H9 (cell line): Measurements from ENCODE around the gene SLC35G6. TPM values are rescaled to one million over a fixed set of nuclear protein-coding genes. Genes with fewer than 3 reads are reported as not detected.

Source experiments
- DNase-seq: peaks from one replicate; pipeline ENCODE4 v3.0.0-alpha.2; 2017
- H2AFZ ChIP-seq: one replicate; pipeline ENCODE4 v1.6.1; 2013; ENCODE audit warnings: mild to moderate bottlenecking, low read length, control low read depth, moderate library complexity
- H2AK5ac ChIP-seq: 2 replicates; pipeline ENCODE4 v1.6.1; 2013; ENCODE audit warnings: low read length, control low read depth, mixed read lengths; ENCODE audit not compliant: insufficient read length
- H2BK120ac ChIP-seq: one replicate; pipeline ENCODE4 v1.6.1; 2013; ENCODE audit warnings: low read depth, mild to moderate bottlenecking, low read length, control low read depth, inconsistent platforms; ENCODE audit not compliant: poor library complexity, severe bottlenecking
- H2BK12ac ChIP-seq: 2 replicates; pipeline ENCODE4 v1.6.1; 2013; ENCODE audit warnings: low read length, control low read depth, mixed read lengths, low read depth; ENCODE audit not compliant: insufficient read length
- H2BK15ac ChIP-seq: 2 replicates; pipeline ENCODE4 v1.6.1; 2013; ENCODE audit warnings: low read depth, low read length, control low read depth
- H2BK20ac ChIP-seq: one replicate; pipeline ENCODE4 v1.6.1; 2013; ENCODE audit warnings: low read depth, mild to moderate bottlenecking, low read length, control low read depth, inconsistent platforms; ENCODE audit not compliant: poor library complexity, severe bottlenecking
- H2BK5ac ChIP-seq: 2 replicates; pipeline ENCODE4 v1.6.1; 2013; ENCODE audit warnings: low read length, control low read depth, mixed read lengths; ENCODE audit not compliant: insufficient read length
- H3K14ac ChIP-seq: 2 replicates; pipeline ENCODE4 v1.6.1; 2013; ENCODE audit warnings: low read length, control low read depth; ENCODE audit not compliant: insufficient read depth
- H3K18ac ChIP-seq: 2 replicates; pipeline ENCODE4 v1.6.1; 2013; ENCODE audit warnings: low read depth, mild to moderate bottlenecking, mixed read lengths, low read length, control low read depth; ENCODE audit not compliant: insufficient read length
- H3K23ac ChIP-seq: 2 replicates; pipeline ENCODE4 v1.6.1; 2013; ENCODE audit warnings: low read length, control low read depth, mixed read lengths, low read depth; ENCODE audit not compliant: insufficient read length
- H3K23me2 ChIP-seq: 2 replicates; pipeline ENCODE4 v1.6.1; 2013; ENCODE audit warnings: low read depth, mild to moderate bottlenecking, mixed read lengths, low read length, control low read depth; ENCODE audit not compliant: insufficient read length, poor library complexity, severe bottlenecking
- H3K27ac ChIP-seq: 2 replicates; pipeline ENCODE4 v1.5.1; 2013; ENCODE audit warnings: low read length, control low read depth, mixed read lengths, low read depth; ENCODE audit not compliant: insufficient read length
- H3K27me3 ChIP-seq: 2 replicates; pipeline ENCODE4 v1.6.1; 2013; ENCODE audit warnings: low read length, control low read depth, inconsistent platforms; ENCODE audit not compliant: insufficient read depth
- H3K4ac ChIP-seq: 2 replicates; pipeline ENCODE4 v1.6.1; 2013; ENCODE audit warnings: low read depth, mild to moderate bottlenecking, control low read depth, inconsistent platforms, low read length, moderate library complexity
- H3K4me1 ChIP-seq: 2 replicates; pipeline ENCODE4 v1.6.1; 2013; ENCODE audit warnings: low read length, control low read depth, inconsistent platforms; ENCODE audit not compliant: insufficient read depth
- H3K4me2 ChIP-seq: 2 replicates; pipeline ENCODE4 v1.6.1; 2013; ENCODE audit warnings: low read length, control low read depth, mixed read lengths; ENCODE audit not compliant: insufficient read length, insufficient read depth
- H3K56ac ChIP-seq: 2 replicates; pipeline ENCODE4 v1.6.1; 2013; ENCODE audit warnings: low read depth, mild to moderate bottlenecking, mixed read lengths, low read length, control low read depth; ENCODE audit not compliant: insufficient read length
- H3K79me1 ChIP-seq: 2 replicates; pipeline ENCODE4 v1.6.1; 2013; ENCODE audit warnings: low read depth, mild to moderate bottlenecking, moderate library complexity, low read length, control low read depth, inconsistent platforms; ENCODE audit not compliant: insufficient read depth, poor library complexity, severe bottlenecking
- H3K79me2 ChIP-seq: 2 replicates; pipeline ENCODE4 v1.6.1; 2013; ENCODE audit warnings: low read length, control low read depth, inconsistent platforms; ENCODE audit not compliant: insufficient read depth
- H3K9ac ChIP-seq: 2 replicates; pipeline ENCODE4 v1.6.1; 2013; ENCODE audit warnings: low read length, control low read depth, mixed read lengths; ENCODE audit not compliant: insufficient read length; ENCODE audit errors: extremely low read depth
- H3K9me3 ChIP-seq: one replicate; pipeline ENCODE4 v1.6.1; 2013; ENCODE audit warnings: low read depth, low read length, inconsistent platforms; ENCODE audit not compliant: control insufficient read depth
- H3T11ph ChIP-seq: one replicate; pipeline ENCODE4 v1.6.1; 2013; ENCODE audit warnings: mild to moderate bottlenecking, low read length, control low read depth, inconsistent platforms
- H4K20me1 ChIP-seq: one replicate; pipeline ENCODE4 v1.6.1; 2013; ENCODE audit not compliant: control insufficient read depth, insufficient read length, insufficient read depth
- H4K5ac ChIP-seq: 2 replicates; pipeline ENCODE4 v1.6.1; 2013; ENCODE audit warnings: low read depth, mild to moderate bottlenecking, mixed read lengths, low read length, control low read depth; ENCODE audit not compliant: insufficient read length
- H4K8ac ChIP-seq: replicated peaks from 2 replicates; pipeline ENCODE4 v1.6.1; 2013; ENCODE audit warnings: low read length, control low read depth, mixed read lengths, low read depth; ENCODE audit not compliant: insufficient read length
- H4K91ac ChIP-seq: 2 replicates; pipeline ENCODE4 v1.6.1; 2013; ENCODE audit warnings: low read depth, mild to moderate bottlenecking, moderate library complexity, mixed read lengths, low read length, control low read depth; ENCODE audit not compliant: insufficient read length
- H3K27ac Mint-ChIP-seq, 3 experiments: 2 replicates in 2 of 3; 3 replicates in 1 of 3; pipeline ENCODE4 v1.8.0; 2020 to 2021; ENCODE audit warnings: mixed read lengths in 3 of 3, mild to moderate bottlenecking in 1 of 3, moderate library complexity in 1 of 3
- H3K27me3 Mint-ChIP-seq: 2 replicates; pipeline ENCODE4 v1.8.0; 2021; ENCODE audit warnings: low read depth, mild to moderate bottlenecking, moderate library complexity, mixed read lengths
- H3K36me3 Mint-ChIP-seq, 3 experiments: 2 replicates in 2 of 3; 3 replicates in 1 of 3; pipeline ENCODE4 v1.8.0; 2020 to 2021; ENCODE audit warnings: low read depth in 3 of 3, mixed read lengths in 3 of 3; ENCODE audit not compliant: insufficient read depth in 1 of 3
- H3K4me1 Mint-ChIP-seq, 2 experiments: 2 replicates each; pipeline ENCODE4 v1.8.0; 2020; ENCODE audit warnings: mixed read lengths in 2 of 2
- H3K4me3 Mint-ChIP-seq, 2 experiments: 2 replicates in 1 of 2; 3 replicates in 1 of 2; pipeline ENCODE4 v1.8.0; 2020 to 2021; ENCODE audit warnings: mild to moderate bottlenecking in 2 of 2, mixed read lengths in 2 of 2, moderate library complexity in 1 of 2
- H3K9me3 Mint-ChIP-seq, 2 experiments: 2 replicates in 1 of 2; 3 replicates in 1 of 2; pipeline ENCODE4 v1.8.0; 2020; ENCODE audit warnings: mild to moderate bottlenecking in 2 of 2, mixed read lengths in 2 of 2, moderate library complexity in 1 of 2
- WGBS: extraction: QIAGEN DNeasy Blood & Tissue Kit; methylation state at CpG from one replicate; pipeline ENCODE4 v1.1.7; 2013; ENCODE audit warnings: missing lambda C conversion rate, low lambda C conversion rate, mixed read lengths; ENCODE audit not compliant: insufficient read length; ENCODE audit errors: extremely low coverage; 5-methylcytosine and 5-hydroxymethylcytosine counted together
- total RNA-seq: library from RNA; stranded (reverse); gene quantifications from 2 replicates; pipeline ENCODE4 v1.2.1, GENCODE V29; 2021
- TF ChIP-seq, protein P1 (sequence below): fragments of 200-600 bp; sonication (generic); conservative IDR thresholded peaks from 3 replicates; pipeline ENCODE4 v1.8.0; 2021; ENCODE audit warnings: antibody characterized with exemption, mild to moderate bottlenecking

The SLC35G6 gene
- total RNA-seq, 1 experiment from 2014 or later: not detected

DNA sequence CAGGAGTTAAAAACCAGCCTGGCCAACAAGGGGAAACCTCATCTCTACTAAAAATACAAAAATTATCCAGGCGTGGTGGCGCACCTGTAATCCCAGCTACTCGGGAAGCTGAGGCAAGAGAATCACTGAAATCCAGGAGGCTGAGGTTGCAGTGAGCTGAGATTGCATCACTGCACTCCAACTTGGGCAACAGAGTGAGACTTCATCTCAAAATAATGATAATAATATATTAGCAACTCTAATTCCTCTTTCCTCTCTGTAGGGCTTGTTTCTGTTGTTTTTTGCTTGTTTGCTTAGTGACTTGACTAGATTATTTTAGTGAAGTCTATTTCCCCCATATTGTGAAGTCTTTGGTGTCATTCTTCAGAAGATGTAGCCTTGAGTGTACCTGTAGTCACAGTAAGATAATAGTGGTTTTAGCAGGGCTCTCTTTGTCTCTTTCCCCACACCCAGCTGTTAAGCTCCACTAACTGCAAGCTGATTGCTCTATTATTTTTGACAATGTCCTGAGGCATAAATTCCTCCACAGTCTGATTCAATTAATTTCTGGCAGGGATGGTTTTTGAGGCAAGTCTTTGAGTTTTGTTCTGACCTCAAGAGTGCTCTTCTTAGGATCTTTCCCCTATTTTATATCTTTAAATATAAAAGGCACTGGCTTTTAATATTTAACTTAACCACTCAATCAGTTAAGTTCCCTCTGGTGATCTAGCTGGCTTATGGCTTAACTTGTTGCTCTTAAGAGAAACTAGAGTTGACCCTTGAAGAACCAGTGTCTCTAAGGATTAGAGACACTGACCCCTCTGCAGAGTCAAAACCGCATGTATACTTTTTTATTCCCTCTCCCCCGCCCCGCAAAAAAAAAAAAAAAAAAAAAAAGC, 49.0 kb downstream of the SLC35G6 start:
- H3K27ac Mint-ChIP-seq: no peak overlapping the region

More for the DNA sequence above, 49.0 kb downstream of the SLC35G6 start:
- no peak overlapping the region for H4K5ac ChIP-seq
- H3K4ac ChIP-seq: no peak overlapping the region
- no peak overlapping the region for H2BK5ac ChIP-seq
- no peaks in the 10 kb centered on the region for H3K9me3 ChIP-seq
- no peak overlapping the region for H2BK120ac ChIP-seq
- no peak overlapping the region for H3K27ac ChIP-seq
- no peak overlapping the region for H3K14ac ChIP-seq
- H2BK12ac ChIP-seq: no peak overlapping the region
- H3K18ac ChIP-seq: no peak overlapping the region
- no peak overlapping the region for H2AFZ ChIP-seq
- H3K23ac ChIP-seq: no peak overlapping the region
- Mint-ChIP-seq H3K36me3 (peaks cover 6 to 11% (median 9%) of the 10 kb centered on the region in 3 experiments; a peak in 6 of 7 replicates), H3K9me3 (peaks cover 27 to 32% of the 10 kb centered on the region in 2 experiments), H3K4me3 (no peak overlapping the region), H3K4me1 (no peaks in the 10 kb centered on the region), H3K27me3 (peaks cover 8% of the 10 kb centered on the region)
- TF ChIP-seq, protein P1, sequence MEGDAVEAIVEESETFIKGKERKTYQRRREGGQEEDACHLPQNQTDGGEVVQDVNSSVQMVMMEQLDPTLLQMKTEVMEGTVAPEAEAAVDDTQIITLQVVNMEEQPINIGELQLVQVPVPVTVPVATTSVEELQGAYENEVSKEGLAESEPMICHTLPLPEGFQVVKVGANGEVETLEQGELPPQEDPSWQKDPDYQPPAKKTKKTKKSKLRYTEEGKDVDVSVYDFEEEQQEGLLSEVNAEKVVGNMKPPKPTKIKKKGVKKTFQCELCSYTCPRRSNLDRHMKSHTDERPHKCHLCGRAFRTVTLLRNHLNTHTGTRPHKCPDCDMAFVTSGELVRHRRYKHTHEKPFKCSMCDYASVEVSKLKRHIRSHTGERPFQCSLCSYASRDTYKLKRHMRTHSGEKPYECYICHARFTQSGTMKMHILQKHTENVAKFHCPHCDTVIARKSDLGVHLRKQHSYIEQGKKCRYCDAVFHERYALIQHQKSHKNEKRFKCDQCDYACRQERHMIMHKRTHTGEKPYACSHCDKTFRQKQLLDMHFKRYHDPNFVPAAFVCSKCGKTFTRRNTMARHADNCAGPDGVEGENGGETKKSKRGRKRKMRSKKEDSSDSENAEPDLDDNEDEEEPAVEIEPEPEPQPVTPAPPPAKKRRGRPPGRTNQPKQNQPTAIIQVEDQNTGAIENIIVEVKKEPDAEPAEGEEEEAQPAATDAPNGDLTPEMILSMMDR: no peak
- no peak overlapping the region for H2BK15ac ChIP-seq
- H3K4me1 ChIP-seq: no peaks in the 10 kb centered on the region
- no peak overlapping the region for H2AK5ac ChIP-seq
- H3K56ac ChIP-seq: no peak overlapping the region
- no peaks in the 10 kb centered on the region for H3K79me2 ChIP-seq
- H3K27me3 ChIP-seq: no peaks in the 10 kb centered on the region
- no peak for DNase-seq
- no peaks in the 10 kb centered on the region for H4K20me1 ChIP-seq
- no peak overlapping the region for H3T11ph ChIP-seq
- no peak overlapping the region for H4K8ac ChIP-seq
- H3K23me2 ChIP-seq: no peaks in the 10 kb centered on the region
- H3K9ac ChIP-seq: no peak overlapping the region
- WGBS: no CpG with 5 or more reads among the region's 6 CpGs
- H4K91ac ChIP-seq: no peak overlapping the region
- H2BK20ac ChIP-seq: no peak overlapping the region
- H3K4me2 ChIP-seq: no peak overlapping the region
- no peaks in the 10 kb centered on the region for H3K79me1 ChIP-seq

Other genes starting within 250 kb of the SLC35G6 start
- gene DVL2, start 246.9 kb upstream of the SLC35G6 start, total RNA-seq: 82.9 and 84.1 TPM in 2 replicates
- 105 and 110 TPM in 2 replicates for gene PHF23, start 242.0 kb upstream of the SLC35G6 start, total RNA-seq
- 261 and 266 TPM in 2 replicates for gene GABARAP, start 239.0 kb upstream of the SLC35G6 start, total RNA-seq
- gene CTDNEP1, start 229.7 kb upstream of the SLC35G6 start, total RNA-seq: 134 and 141 TPM in 2 replicates
- 46.5 and 49.6 TPM in 2 replicates for gene ELP5, start 229.2 kb upstream of the SLC35G6 start, total RNA-seq
- 174 and 177 TPM in 2 replicates for gene CLDN7, start 219.0 kb upstream of the SLC35G6 start, total RNA-seq
- gene SLC2A4, start 199.7 kb upstream of the SLC35G6 start, total RNA-seq: 4.4 and 4.7 TPM in 2 replicates
- gene YBX2, start 186.8 kb upstream of the SLC35G6 start, total RNA-seq: 24.0 and 26.0 TPM in 2 replicates
- gene EIF5A, start 173.8 kb upstream of the SLC35G6 start, total RNA-seq: 978 and 1,015 TPM in 2 replicates
- gene GPS2, start 166.1 kb upstream of the SLC35G6 start, total RNA-seq: 62.6 and 62.7 TPM in 2 replicates
- 54.8 and 55.4 TPM in 2 replicates for gene NEURL4, start 152.1 kb upstream of the SLC35G6 start, total RNA-seq
- gene ACAP1, start 144.9 kb upstream of the SLC35G6 start, total RNA-seq: 15.5 and 18.2 TPM in 2 replicates
- gene KCTD11, start 129.3 kb upstream of the SLC35G6 start, total RNA-seq: 5.3 and 5.6 TPM in 2 replicates
- not detected in 2 replicates for gene TMEM95, start 126.3 kb upstream of the SLC35G6 start, total RNA-seq
- gene TNK1, start 100.4 kb upstream of the SLC35G6 start, total RNA-seq: 10.1 and 11.2 TPM in 2 replicates
- gene PLSCR3, start 86.9 kb upstream of the SLC35G6 start, total RNA-seq: 31.5 and 32.1 TPM in 2 replicates
- gene TMEM256, start 77.3 kb upstream of the SLC35G6 start, total RNA-seq: 151 and 153 TPM in 2 replicates
- 70.2 and 70.5 TPM in 2 replicates for gene NLGN2, start 73.6 kb upstream of the SLC35G6 start, total RNA-seq
- gene SPEM1, start 61.1 kb upstream of the SLC35G6 start, total RNA-seq: 0.33 and 0.46 TPM in 2 replicates
- not detected in 2 replicates for gene SPEM2, start 55.8 kb upstream of the SLC35G6 start, total RNA-seq
- not detected in 2 replicates for gene SPEM3, start 52.6 kb upstream of the SLC35G6 start, total RNA-seq
- 8.3 and 8.6 TPM in 2 replicates for gene TMEM102, start 46.0 kb upstream of the SLC35G6 start, total RNA-seq
- 14.1 and 15.2 TPM in 2 replicates for gene FGF11, start 41.9 kb upstream of the SLC35G6 start, total RNA-seq
- gene CHRNB1, start 36.4 kb upstream of the SLC35G6 start, total RNA-seq: 12.7 and 13.2 TPM in 2 replicates
- 14.4 and 14.9 TPM in 2 replicates for gene ZBTB4, start 1.8 kb upstream of the SLC35G6 start, total RNA-seq
- 153 and 154 TPM in 2 replicates for gene POLR2A, start 2.9 kb downstream of the SLC35G6 start, total RNA-seq
- gene TNFSF12, start 67.6 kb downstream of the SLC35G6 start, total RNA-seq: 5.8 and 7.1 TPM in 2 replicates
- gene TNFSF13, start 77.3 kb downstream of the SLC35G6 start, total RNA-seq: 0.94 and 1.4 TPM in 2 replicates
- gene SENP3, start 80.5 kb downstream of the SLC35G6 start, total RNA-seq: 80.6 and 83.1 TPM in 2 replicates
- 0.37 and 0.42 TPM in 2 replicates for gene CD68, start 98.2 kb downstream of the SLC35G6 start, total RNA-seq
- 73.1 and 76.1 TPM in 2 replicates for gene MPDU1, start 102.4 kb downstream of the SLC35G6 start, total RNA-seq
- gene SOX15, start 108.6 kb downstream of the SLC35G6 start, total RNA-seq: 7.7 TPM in 2 replicates
- 36.1 and 36.4 TPM in 2 replicates for gene FXR2, start 133.5 kb downstream of the SLC35G6 start, total RNA-seq
- gene SAT2, start 146.4 kb downstream of the SLC35G6 start, total RNA-seq: 72.1 and 77.6 TPM in 2 replicates
- 1.5 and 1.6 TPM in 2 replicates for gene SHBG, start 148.7 kb downstream of the SLC35G6 start, total RNA-seq
- 15.4 and 16.2 TPM in 2 replicates for gene ATP1B2, start 169.5 kb downstream of the SLC35G6 start, total RNA-seq
- gene TP53, start 206.0 kb downstream of the SLC35G6 start, total RNA-seq: 163 and 164 TPM in 2 replicates
- gene WRAP53, start 207.0 kb downstream of the SLC35G6 start, total RNA-seq: 27.0 and 29.8 TPM in 2 replicates
- gene EFNB3, start 223.8 kb downstream of the SLC35G6 start, total RNA-seq: 11.3 and 11.4 TPM in 2 replicates
- 0.15 and 0.22 TPM in 2 replicates for gene DNAH2, start 236.3 kb downstream of the SLC35G6 start, total RNA-seq